Measurements from ENCODE around the gene WDR45.
"Not testable (repeated sequence)": the region's sequence is repeated elsewhere in the genome, so short reads cannot be mapped to it uniquely, and the experiment has no call there.

Gene WDR45

GRCh38 chrX:49079489-49080428 lies at the start of gene WDR45:
TSS of gene WDR45 (minus strand) at chrX:49079887. CDS start at chrX:49078095, 1,792 bp downstream.
- DNase-seq (ENCODE audit: low read depth, low spot score), result peak; percentile 81

GRCh38 chrX:49129427-49129826 lies 49.7 kb upstream of the WDR45 start:
- no peak for DNase-seq (ENCODE audit: low read depth, low spot score)

GRCh38 chrX:49127742-49128258 lies 48.1 kb upstream of the WDR45 start:
- not testable (repeated sequence) for DNase-seq (ENCODE audit: low read depth, low spot score)

GRCh38 chrX:49122499-49122898 lies 42.8 kb upstream of the WDR45 start:
- no peak for DNase-seq (ENCODE audit: low read depth, low spot score)

GRCh38 chrX:49120091-49120490 lies 40.4 kb upstream of the WDR45 start:
- DNase-seq (ENCODE audit: low read depth, low spot score), result no peak

GRCh38 chrX:49117581-49117980 lies 37.9 kb upstream of the WDR45 start:
- DNase-seq (ENCODE audit: low read depth, low spot score), result no peak

DNA sequence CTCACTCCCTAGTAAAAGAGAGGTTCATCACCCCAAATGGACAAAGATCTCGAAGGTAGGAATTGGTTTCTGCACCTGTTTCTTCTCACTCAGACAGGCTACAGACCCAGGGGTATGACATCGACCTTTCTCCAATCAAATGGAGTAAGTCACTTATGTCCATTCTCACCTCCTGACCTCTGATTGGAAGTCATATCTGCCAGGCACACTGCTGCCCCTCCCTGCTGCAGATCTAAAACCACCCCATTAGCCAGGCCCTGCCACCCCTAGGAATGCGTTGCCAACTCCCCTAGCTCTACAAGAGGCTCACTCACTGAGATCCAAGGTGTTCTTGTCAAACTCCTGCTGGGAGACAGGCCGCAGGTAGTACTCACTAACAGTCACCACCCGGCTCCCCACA lies 37.0 kb upstream of the WDR45 start:
- DNase-seq (ENCODE audit: low read depth, low spot score), result no peak

GRCh38 chrX:49116076-49116475 lies 36.4 kb upstream of the WDR45 start:
- no peak for DNase-seq (ENCODE audit: low read depth, low spot score)

DNA sequence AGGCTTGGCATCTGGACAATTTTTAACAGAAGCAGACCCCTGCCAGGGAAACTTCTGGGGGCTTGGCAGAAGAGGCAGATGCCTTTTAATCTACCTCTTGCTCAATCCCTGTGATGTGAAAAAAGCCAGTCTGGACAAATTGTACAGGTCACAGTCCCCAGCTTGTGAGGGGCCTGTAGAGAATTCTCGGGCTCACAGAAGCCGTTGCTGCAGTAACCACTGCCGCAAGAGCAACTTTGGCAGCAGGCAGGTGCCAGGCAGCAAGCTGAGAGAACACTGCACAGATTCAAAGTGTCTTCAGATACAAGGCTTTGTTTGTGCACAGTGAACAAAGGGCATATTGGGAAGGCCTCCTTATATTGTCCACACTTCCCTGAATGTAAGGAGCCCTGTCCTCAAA lies 32.1 kb upstream of the WDR45 start:
- no peak for DNase-seq (ENCODE audit: low read depth, low spot score)

DNA sequence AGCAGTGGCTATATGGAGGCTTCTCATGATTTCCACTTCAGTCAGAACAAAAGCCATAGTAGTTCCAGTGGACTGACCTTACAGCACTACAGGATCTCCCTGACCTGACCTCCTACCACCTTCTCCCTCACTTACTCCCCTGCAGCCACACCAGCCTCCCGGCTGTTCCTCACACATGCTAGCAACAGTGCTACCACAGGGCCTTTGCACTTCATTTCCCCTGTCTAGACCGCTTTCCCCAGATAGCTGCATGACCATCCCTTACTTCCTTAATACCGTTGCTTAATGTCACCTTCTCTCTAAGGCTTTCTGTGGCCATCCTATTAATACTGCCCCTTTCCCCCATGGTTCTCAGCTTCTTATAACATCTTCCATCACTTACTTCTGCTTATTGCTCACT lies 30.7 kb upstream of the WDR45 start:
- no peak for DNase-seq (ENCODE audit: low read depth, low spot score)

DNA sequence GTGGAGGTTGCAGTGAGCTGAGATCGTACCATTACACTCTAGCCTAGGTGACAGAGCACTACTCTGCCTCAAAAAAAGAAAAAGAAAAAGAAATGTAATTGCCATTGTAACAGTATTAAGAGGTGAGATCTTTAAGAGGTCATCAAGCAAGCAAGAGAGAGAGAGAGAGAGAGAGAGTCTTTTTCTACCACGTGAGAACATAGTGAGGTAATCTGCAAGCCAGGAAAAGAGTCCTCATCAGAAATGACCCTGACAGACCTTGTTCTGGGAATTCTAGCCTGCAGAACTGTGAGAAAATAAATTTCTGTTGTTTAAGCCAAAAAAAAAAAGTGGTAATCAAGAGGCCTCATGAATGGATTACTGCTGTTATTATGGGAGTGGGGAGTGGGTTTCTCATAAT lies 29.0 kb upstream of the WDR45 start:
- no peak for DNase-seq (ENCODE audit: low read depth, low spot score)

- peak; percentile 60 for DNase-seq (ENCODE audit: low read depth, low spot score)
These were observed 27.2 kb upstream of the WDR45 start for GRCh38 chrX:49106930-49107329.

DNA sequence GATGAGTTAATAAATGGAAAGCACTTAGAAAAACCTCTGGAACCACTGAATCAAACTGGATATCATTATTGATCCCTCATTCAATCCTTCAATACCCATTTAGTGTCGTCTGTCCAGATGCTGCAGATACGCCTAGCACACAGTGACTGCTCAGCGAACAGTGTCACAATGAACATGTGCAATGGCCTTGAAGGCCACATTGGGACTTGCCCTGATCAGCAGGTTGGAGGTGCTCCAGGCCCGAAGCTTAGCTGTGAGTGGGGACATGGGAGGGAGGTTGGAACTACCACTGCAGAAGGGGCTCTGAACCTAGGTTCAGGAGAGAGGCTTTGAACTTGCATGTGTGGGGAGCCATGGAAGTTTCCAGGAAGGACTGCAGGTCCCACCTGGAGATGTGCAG lies 26.6 kb upstream of the WDR45 start:
- no peak for DNase-seq (ENCODE audit: low read depth, low spot score)

GRCh38 chrX:49103637-49104036 lies 23.9 kb upstream of the WDR45 start:
- DNase-seq (ENCODE audit: low read depth, low spot score), result no peak

GRCh38 chrX:49102190-49102589 lies 22.5 kb upstream of the WDR45 start:
- no peak for DNase-seq (ENCODE audit: low read depth, low spot score)

DNA sequence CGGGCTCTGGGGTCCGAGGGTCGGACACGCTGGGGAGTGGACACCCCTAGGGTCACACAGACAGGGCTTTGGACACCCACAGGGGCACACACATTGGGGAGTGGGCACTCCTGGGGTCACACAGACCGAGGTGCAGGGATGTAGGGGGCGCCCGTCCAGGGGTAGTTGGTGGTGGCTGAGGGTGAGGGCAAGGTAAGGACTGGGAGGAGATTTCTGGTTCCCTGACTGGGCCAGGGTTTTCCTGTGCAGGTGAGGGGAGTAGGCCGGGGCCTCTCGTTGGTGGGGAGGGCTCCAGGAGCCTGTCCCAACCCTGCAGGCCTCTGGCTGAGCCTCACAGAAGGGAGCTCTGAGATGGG lies 21.9 kb upstream of the WDR45 start:
- no peak for DNase-seq (ENCODE audit: low read depth, low spot score)

- DNase-seq (ENCODE audit: low read depth, low spot score), result peak; percentile 95
These were observed 21.3 kb upstream of the WDR45 start for GRCh38 chrX:49100704-49101628.

DNA sequence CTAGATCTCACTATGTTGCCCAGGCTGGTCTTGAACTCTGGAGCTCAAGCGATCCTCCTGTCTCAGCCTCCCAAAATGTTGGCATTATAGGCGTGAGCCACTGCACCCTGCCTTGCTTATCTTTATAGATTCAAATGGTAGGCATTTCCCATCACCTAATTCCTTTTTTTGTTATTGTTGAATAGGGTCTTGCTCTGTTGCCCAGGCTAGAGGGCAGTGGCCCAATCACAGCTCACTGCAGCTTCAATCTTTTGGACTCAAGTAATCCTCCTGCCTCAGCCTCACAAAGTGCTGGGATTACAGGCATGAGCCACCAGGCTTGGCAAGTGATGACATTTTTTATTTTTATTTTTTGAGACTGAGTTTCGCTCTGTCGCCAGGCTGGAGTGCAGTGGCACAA lies 16.7 kb upstream of the WDR45 start:
- DNase-seq (ENCODE audit: low read depth, low spot score), result no peak

DNA sequence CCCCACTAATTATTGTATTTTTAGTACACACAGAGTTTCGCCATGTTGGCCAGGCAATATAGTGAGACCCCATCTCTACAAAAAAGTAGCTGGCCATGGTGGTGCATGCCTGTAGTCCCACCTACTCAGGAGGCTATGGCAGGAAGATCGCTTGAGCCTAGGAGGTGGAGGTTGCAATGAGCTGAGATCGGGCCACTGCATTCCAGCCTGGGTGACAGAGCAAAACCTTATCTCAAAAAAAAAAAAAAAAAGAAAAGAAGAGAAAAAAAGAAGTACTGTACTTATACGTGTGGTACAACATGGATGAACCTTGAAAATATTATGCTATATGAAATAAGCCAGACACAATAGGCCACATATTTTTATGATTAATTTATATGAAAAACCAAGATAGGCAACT lies 9.9 kb upstream of the WDR45 start:
- DNase-seq (ENCODE audit: low read depth, low spot score), result no peak

DNA sequence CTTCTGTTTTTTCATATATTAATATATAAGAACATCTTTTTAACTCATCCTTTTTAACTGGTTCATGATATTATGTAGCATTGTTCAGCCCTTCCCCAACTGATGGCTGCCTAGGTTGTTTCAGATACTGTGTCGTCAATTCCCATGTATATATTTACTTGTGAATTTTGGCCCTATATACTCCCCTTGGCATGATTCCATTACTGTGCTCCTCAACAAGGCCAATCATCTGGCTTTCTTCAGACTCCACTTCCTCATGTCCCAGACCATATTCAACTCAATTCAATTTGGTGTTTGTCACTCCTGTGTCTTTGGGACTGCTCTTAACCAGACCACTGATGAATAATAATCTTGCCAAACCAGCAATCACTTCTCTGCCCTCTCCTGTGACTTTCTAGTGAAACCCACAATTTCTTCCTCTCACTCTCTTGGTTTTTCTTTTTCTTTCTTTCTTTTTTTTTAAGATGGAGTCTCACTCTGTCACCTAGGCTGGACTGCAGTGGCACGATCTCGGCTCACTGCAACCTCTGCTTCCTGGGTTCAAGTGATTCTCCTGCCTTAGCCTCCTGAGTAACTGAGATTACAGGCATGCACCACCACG lies 2.7 kb upstream of the WDR45 start:
- no peak for DNase-seq (ENCODE audit: low read depth, low spot score)

DNA sequence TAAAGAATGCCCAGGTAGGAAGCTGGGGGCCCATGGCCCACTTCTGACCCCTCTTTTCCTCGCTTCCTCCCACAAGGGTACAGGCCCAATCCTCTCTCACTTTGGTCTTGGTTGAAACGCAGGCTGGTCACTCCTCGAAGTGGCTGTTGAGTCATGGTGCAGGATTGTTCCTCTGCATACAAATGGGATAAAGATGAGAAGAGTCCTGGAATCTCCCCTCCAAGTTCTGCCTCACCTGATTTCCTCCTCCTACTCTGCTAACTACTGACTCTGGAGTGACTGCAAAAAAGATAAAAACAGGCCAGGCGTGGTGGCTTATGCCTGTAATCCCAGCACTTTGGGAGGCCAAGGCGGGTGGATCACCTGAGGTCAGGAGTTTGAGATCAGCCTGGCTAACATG lies 1.7 kb downstream of the WDR45 start:
- DNase-seq (ENCODE audit: low read depth, low spot score), result no peak

- DNase-seq (ENCODE audit: low read depth, low spot score), result no peak
These were observed 4.3 kb downstream of the WDR45 start for GRCh38 chrX:49075347-49075746.
